ENCODE results near the gene MRPL14.
A peak's percentile ranks its signal among the peaks of the same experiment; 100 is the strongest.

Gene MRPL14

GRCh38 chr6:44127186-44128019 lies at the start of gene MRPL14, which contains the start of gene TMEM63B:
Gene MRPL14 (minus strand): TSS chr6:44127452. CDS start chr6:44116611, 10,841 bp downstream.
Gene TMEM63B (plus strand): TSS chr6:44127554. CDS start chr6:44134585, 7,031 bp downstream.
- DNase-seq, result peak; percentile 17

- no peak for DNase-seq
Observed at GRCh38 chr6:44176130-44176761, 49.0 kb upstream of the MRPL14 start.

GRCh38 chr6:44172731-44173500 lies 45.7 kb upstream of the MRPL14 start:
- DNase-seq, result peak; percentile 69

GRCh38 chr6:44171899-44172546 lies 44.8 kb upstream of the MRPL14 start:
- no peak for DNase-seq

- DNase-seq, result no peak
Observed at GRCh38 chr6:44169886-44170570, 42.8 kb upstream of the MRPL14 start.

- no peak for DNase-seq
Observed at GRCh38 chr6:44169154-44169553, 41.9 kb upstream of the MRPL14 start.

GRCh38 chr6:44167567-44167966 lies 40.3 kb upstream of the MRPL14 start:
- no peak for DNase-seq

GRCh38 chr6:44166591-44167184 lies 39.4 kb upstream of the MRPL14 start:
- no peak for DNase-seq

- DNase-seq, result no peak
Observed at GRCh38 chr6:44166116-44166515, 38.9 kb upstream of the MRPL14 start.

GRCh38 chr6:44162876-44163625 lies 35.8 kb upstream of the MRPL14 start:
- no peak for DNase-seq

GRCh38 chr6:44161997-44162338 lies 34.7 kb upstream of the MRPL14 start:
- DNase-seq, result no peak

GRCh38 chr6:44158770-44159228 lies 31.5 kb upstream of the MRPL14 start, which contains the start of gene CAPN11:
Gene CAPN11 (plus strand): TSS chr6:44158820. CDS start chr6:44158849, 29 bp downstream.
- no peak for DNase-seq

GRCh38 chr6:44157152-44157521 lies 29.9 kb upstream of the MRPL14 start:
- no peak for DNase-seq

- DNase-seq, result no peak
Observed at GRCh38 chr6:44156494-44157151, 29.4 kb upstream of the MRPL14 start.

- no peak for DNase-seq
Observed at GRCh38 chr6:44154067-44154466, 26.8 kb upstream of the MRPL14 start.

- no peak for DNase-seq
Observed at GRCh38 chr6:44152533-44152932, 25.3 kb upstream of the MRPL14 start.

GRCh38 chr6:44152109-44152461 lies 24.8 kb upstream of the MRPL14 start:
- no peak for DNase-seq

GRCh38 chr6:44151348-44152108 lies 24.3 kb upstream of the MRPL14 start:
- DNase-seq, result peak; percentile 40

- DNase-seq, result no peak
Observed at GRCh38 chr6:44150317-44150917, 23.2 kb upstream of the MRPL14 start.
